HG03565 (cell line): ENCODE results near the gene AFAP1L2.

ENCODE experiments used
- ATAC-seq: cut with Tn5 transposase; IDR thresholded peaks from one replicate; pipeline ENCODE4 v1.9.1; 2021; ENCODE audit warnings: mild to moderate bottlenecking, moderate library complexity; ENCODE audit not compliant: unreplicated experiment

AFAP1L2 gene

GRCh38 chr10:114276066-114276465 is 128.2 kb downstream of the AFAP1L2 start:
- ATAC-seq: no peak

GRCh38 chr10:114274616-114275453 is 129.5 kb downstream of the AFAP1L2 start:
- ATAC-seq: no peak

GRCh38 chr10:114273910-114274309 is 130.4 kb downstream of the AFAP1L2 start:
- ATAC-seq: no peak

- no peak for ATAC-seq
These were observed 131.6 kb downstream of the AFAP1L2 start for GRCh38 chr10:114272696-114273095.

GRCh38 chr10:114271779-114272167 is 132.5 kb downstream of the AFAP1L2 start:
- ATAC-seq: no peak

- ATAC-seq: no peak
These were observed 133.1 kb downstream of the AFAP1L2 start for GRCh38 chr10:114271075-114271778.

GRCh38 chr10:114266521-114266920 is 137.8 kb downstream of the AFAP1L2 start:
- ATAC-seq: no peak

- no peak for ATAC-seq
These were observed 138.8 kb downstream of the AFAP1L2 start for GRCh38 chr10:114265392-114266053.

GRCh38 chr10:114262496-114262895 is 141.8 kb downstream of the AFAP1L2 start:
- ATAC-seq: no peak

GRCh38 chr10:114261076-114261475 is 143.2 kb downstream of the AFAP1L2 start:
- no peak for ATAC-seq

- no peak for ATAC-seq
These were observed 143.9 kb downstream of the AFAP1L2 start for GRCh38 chr10:114260366-114260765.

GRCh38 chr10:114259824-114260223 is 144.5 kb downstream of the AFAP1L2 start:
- no peak for ATAC-seq

- ATAC-seq: no peak
These were observed 145.9 kb downstream of the AFAP1L2 start for GRCh38 chr10:114258274-114258840.

- no peak for ATAC-seq
These were observed 146.8 kb downstream of the AFAP1L2 start for GRCh38 chr10:114257498-114257897.

GRCh38 chr10:114256822-114257221 is 147.5 kb downstream of the AFAP1L2 start:
- ATAC-seq: no peak

GRCh38 chr10:114256008-114256765 is 148.1 kb downstream of the AFAP1L2 start:
- no peak for ATAC-seq

- no peak for ATAC-seq
These were observed 149.1 kb downstream of the AFAP1L2 start for GRCh38 chr10:114255227-114255626.

GRCh38 chr10:114252883-114253282 is 151.4 kb downstream of the AFAP1L2 start:
- no peak for ATAC-seq

GRCh38 chr10:114252092-114252491 is 152.2 kb downstream of the AFAP1L2 start:
- no peak for ATAC-seq

GRCh38 chr10:114250716-114251115 is 153.6 kb downstream of the AFAP1L2 start:
- ATAC-seq: no peak

- no peak for ATAC-seq
These were observed 154.1 kb downstream of the AFAP1L2 start for GRCh38 chr10:114250236-114250635.
